Measurements from ENCODE around the gene LEPR.
"Not testable (repeated sequence)": the region's sequence is repeated elsewhere in the genome, so short reads cannot be mapped to it uniquely, and the experiment has no call there.

LEPR gene

GRCh38 chr1:65420590-65421350 lies at the start of gene LEPR, which contains the start of gene LEPROT:
Gene LEPR, plus strand, starts transcription at chr1:65420668. Its CDS starts 144,898 bp downstream, at chr1:65565566.
Gene LEPROT, plus strand, starts transcription at chr1:65420668. Its CDS starts 57 bp downstream, at chr1:65420725.
- DNase-seq = peak; percentile 37 to 52 (median 48)

- no peak for DNase-seq
Observed at GRCh38 chr1:65371544-65371943, 48.9 kb upstream of the LEPR start.

- no peak for DNase-seq
Observed at GRCh38 chr1:65372557-65372956, 47.9 kb upstream of the LEPR start.

- DNase-seq = no peak
Observed at GRCh38 chr1:65377496-65378246, 42.8 kb upstream of the LEPR start.

- DNase-seq = no peak
Observed at GRCh38 chr1:65378247-65378946, 42.1 kb upstream of the LEPR start.

- not testable (repeated sequence) for DNase-seq
Observed at GRCh38 chr1:65384426-65384825, 36.0 kb upstream of the LEPR start.

- no peak for DNase-seq
Observed at GRCh38 chr1:65386439-65386838, 34.0 kb upstream of the LEPR start.

- DNase-seq = no peak
Observed at GRCh38 chr1:65387821-65388220, 32.6 kb upstream of the LEPR start.

GRCh38 chr1:65388908-65389695 lies 31.4 kb upstream of the LEPR start:
- DNase-seq = no peak

- no peak for DNase-seq
Observed at GRCh38 chr1:65392497-65392896, 28.0 kb upstream of the LEPR start.

- peak in 2 of 3 donors; percentile 11 to 24 for DNase-seq
Observed at GRCh38 chr1:65393347-65393746, 27.1 kb upstream of the LEPR start.

GRCh38 chr1:65393928-65394327 lies 26.5 kb upstream of the LEPR start:
- no peak for DNase-seq

- DNase-seq = peak; percentile 43 to 58 (median 51)
Observed at GRCh38 chr1:65395887-65396612, 24.4 kb upstream of the LEPR start.

GRCh38 chr1:65398083-65398482 lies 22.4 kb upstream of the LEPR start:
- DNase-seq = no peak

- DNase-seq = no peak
Observed at GRCh38 chr1:65399003-65399402, 21.5 kb upstream of the LEPR start.

GRCh38 chr1:65401612-65402011 lies 18.9 kb upstream of the LEPR start:
- DNase-seq = no peak

- no peak for DNase-seq
Observed at GRCh38 chr1:65404941-65405340, 15.5 kb upstream of the LEPR start.

GRCh38 chr1:65407877-65408276 lies 12.6 kb upstream of the LEPR start:
- no peak for DNase-seq

- no peak for DNase-seq
Observed at GRCh38 chr1:65409314-65409713, 11.2 kb upstream of the LEPR start.

- no peak for DNase-seq
Observed at GRCh38 chr1:65409816-65410326, 10.6 kb upstream of the LEPR start.

- peak; percentile 44 to 70 (median 65) for DNase-seq
Observed at GRCh38 chr1:65412256-65412983, 8.0 kb upstream of the LEPR start.

All from suppressor macrophage treated with lipopolysaccharide for 1 hour (primary cell).